CD14-positive monocyte (primary cell): ENCODE data around the gene ERCC6L2. TPM values are rescaled to one million over a fixed set of nuclear protein-coding genes. Genes with fewer than 3 reads are reported as not detected.

Experiments used
- DNase-seq, 3 donors: peaks; one replicate each; pipeline ENCODE4 v3.0.0-alpha.2; 2011 to 2022
- H2AFZ ChIP-seq: 2 replicates; pipeline ENCODE4 v1.6.0; 2012; ENCODE audit warnings: mild to moderate bottlenecking, low read depth, low read length, inconsistent platforms; ENCODE audit not compliant: insufficient read depth, poor library complexity, severe bottlenecking
- H3K27ac ChIP-seq, 2 donors: 1 replicate in 1 of 2; 2 replicates in 1 of 2; pipeline ENCODE4 v1.5.1; 2012 to 2013; ENCODE audit warnings: low read length in 2 of 2, control low read depth in 1 of 2, inconsistent platforms in 1 of 2, low read depth in 1 of 2, mild to moderate bottlenecking in 1 of 2
- H3K27me3 ChIP-seq, 2 donors: one replicate each; pipeline versions ENCODE4 v1.6.0 to v1.6.1; 2011 to 2013; ENCODE audit warnings: low read length in 2 of 2; ENCODE audit not compliant: control insufficient read depth in 2 of 2, insufficient read depth in 2 of 2
- H3K36me3 ChIP-seq, 2 donors: replicated peaks in 1 of 2; 1 replicate in 1 of 2; 2 replicates in 1 of 2; pipeline versions ENCODE4 v1.5.1 to v1.6.1; 2012 to 2013; ENCODE audit warnings: low read length in 2 of 2, control low read depth in 1 of 2, inconsistent platforms in 1 of 2, mild to moderate bottlenecking in 1 of 2; ENCODE audit not compliant: insufficient read depth in 2 of 2, control insufficient read depth in 1 of 2
- H3K4me1 ChIP-seq, 2 donors: 1 replicate in 1 of 2; 2 replicates in 1 of 2; pipeline versions ENCODE4 v1.5.1 to v1.6.1; 2012 to 2013; ENCODE audit warnings: low read length in 2 of 2, control low read depth in 1 of 2, inconsistent platforms in 1 of 2, mild to moderate bottlenecking in 1 of 2, moderate library complexity in 1 of 2; ENCODE audit not compliant: insufficient read depth in 2 of 2, control insufficient read depth in 1 of 2
- H3K4me2 ChIP-seq: replicated peaks from 2 replicates; pipeline ENCODE3; 2012; ENCODE audit warnings: low read length, moderate library complexity, mild to moderate bottlenecking; ENCODE audit not compliant: poor library complexity, severe bottlenecking; ENCODE audit errors: extremely low read depth
- H3K4me3 ChIP-seq, 3 experiments: fragments of 200-600 bp in 1 of 3; sonication (generic) in 1 of 3; replicated peaks in 1 of 3; 1 replicate in 2 of 3; 2 replicates in 1 of 3; pipeline ENCODE4 v1.5.1; 2011 to 2013; ENCODE audit warnings: low read length in 3 of 3, mild to moderate bottlenecking in 3 of 3, control low read depth in 2 of 3, low read depth in 2 of 3, inconsistent platforms in 1 of 3, moderate library complexity in 1 of 3
- H3K79me2 ChIP-seq: 2 replicates; pipeline ENCODE4 v1.6.0; 2012; ENCODE audit warnings: mild to moderate bottlenecking, control low read depth, inconsistent platforms, low read length, moderate library complexity; ENCODE audit not compliant: insufficient read depth
- H3K9ac ChIP-seq: 2 replicates; pipeline ENCODE4 v1.6.0; 2017; ENCODE audit warnings: low read length, mild to moderate bottlenecking; ENCODE audit not compliant: insufficient read depth, poor library complexity, severe bottlenecking
- H3K9me3 ChIP-seq, 2 donors: replicated peaks in 1 of 2; 1 replicate in 1 of 2; 2 replicates in 1 of 2; pipeline versions ENCODE4 v1.5.1 to v1.6.1; 2012 to 2013; ENCODE audit warnings: low read length in 2 of 2, control low read depth in 1 of 2; ENCODE audit not compliant: control insufficient read depth in 1 of 2, insufficient read depth in 1 of 2
- H4K20me1 ChIP-seq: 2 replicates; pipeline ENCODE4 v1.6.0; 2012; ENCODE audit warnings: mild to moderate bottlenecking, low read length, control low read depth, moderate library complexity; ENCODE audit not compliant: insufficient read depth
- H3K27ac Mint-ChIP-seq, 7 donors: one replicate each; pipeline ENCODE4 v1.8.0; 2020; ENCODE audit warnings: mild to moderate bottlenecking in 7 of 7, mixed read lengths in 7 of 7, moderate library complexity in 6 of 7, inconsistent platforms in 2 of 7
- H3K27me3 Mint-ChIP-seq, 3 donors: one replicate each; pipeline ENCODE4 v1.8.0; 2021 to 2022; ENCODE audit warnings: low read depth in 3 of 3, mild to moderate bottlenecking in 3 of 3, mixed read lengths in 3 of 3, moderate library complexity in 3 of 3, inconsistent platforms in 1 of 3
- H3K36me3 Mint-ChIP-seq, 2 donors: one replicate each; pipeline ENCODE4 v1.8.0; 2020; ENCODE audit warnings: mixed read lengths in 2 of 2, inconsistent platforms in 1 of 2, mild to moderate bottlenecking in 1 of 2
- H3K4me1 Mint-ChIP-seq: one replicate; pipeline ENCODE4 v1.8.0; 2020; ENCODE audit warnings: mild to moderate bottlenecking, mixed read lengths
- H3K4me3 Mint-ChIP-seq, 2 donors: one replicate each; pipeline ENCODE4 v1.8.0; 2020; ENCODE audit warnings: mild to moderate bottlenecking in 2 of 2, mixed read lengths in 2 of 2, moderate library complexity in 1 of 2
- H3K9me3 Mint-ChIP-seq, 7 donors: one replicate each; pipeline ENCODE4 v1.8.0; 2020 to 2022; ENCODE audit warnings: mixed read lengths in 7 of 7, mild to moderate bottlenecking in 6 of 7, moderate library complexity in 6 of 7, inconsistent platforms in 2 of 7
- WGBS: methylation state at CpG from one replicate; pipeline ENCODE4 v1.1.5; 2013; ENCODE audit warnings: missing lambda C conversion rate; ENCODE audit not compliant: insufficient coverage; 5-methylcytosine and 5-hydroxymethylcytosine counted together
- intact Hi-C, 2 donors: fragments of 100-400 bp; cut with micrococcal nuclease; formaldehyde crosslinking; loops; one replicate each; pipeline versions ENCODE4 v1.15.0 to v1.15.1; 2023
- polyA plus RNA-seq, 3 donors: library from polyadenylated mRNA; depleted of rRNA in 1 of 3; unstranded in 2 of 3; stranded (reverse) in 1 of 3; fragments of 300-500 nt in 2 of 3; fragments of >200 nt in 1 of 3; fragmentation: Illumina TruSeq in 2 of 3; gene quantifications; 1 replicate in 2 of 3; 2 replicates in 1 of 3; pipeline ENCODE4 v1.2.3, GENCODE V29; 2012 to 2021
- TF ChIP-seq, protein P1 (sequence below): fragments of 200-600 bp; IDR thresholded peaks from one replicate; pipeline ENCODE4 v1.8.0; 2022; ENCODE audit warnings: antibody characterized with exemption, mild to moderate bottlenecking

Gene ERCC6L2
- polyA plus RNA-seq, 3 donors: 7.1 to 18.9 (median 7.2) TPM

- no peak overlapping the region for H3K4me2 ChIP-seq
- H3K9me3 ChIP-seq: peaks cover 5 to 13% of the 10 kb centered on the region in 2 donors
- H3K4me3 ChIP-seq: no peak overlapping the region
- peaks cover 37 to 92% of the 10 kb centered on the region in 2 donors for H3K36me3 ChIP-seq
- TF ChIP-seq, protein P1, sequence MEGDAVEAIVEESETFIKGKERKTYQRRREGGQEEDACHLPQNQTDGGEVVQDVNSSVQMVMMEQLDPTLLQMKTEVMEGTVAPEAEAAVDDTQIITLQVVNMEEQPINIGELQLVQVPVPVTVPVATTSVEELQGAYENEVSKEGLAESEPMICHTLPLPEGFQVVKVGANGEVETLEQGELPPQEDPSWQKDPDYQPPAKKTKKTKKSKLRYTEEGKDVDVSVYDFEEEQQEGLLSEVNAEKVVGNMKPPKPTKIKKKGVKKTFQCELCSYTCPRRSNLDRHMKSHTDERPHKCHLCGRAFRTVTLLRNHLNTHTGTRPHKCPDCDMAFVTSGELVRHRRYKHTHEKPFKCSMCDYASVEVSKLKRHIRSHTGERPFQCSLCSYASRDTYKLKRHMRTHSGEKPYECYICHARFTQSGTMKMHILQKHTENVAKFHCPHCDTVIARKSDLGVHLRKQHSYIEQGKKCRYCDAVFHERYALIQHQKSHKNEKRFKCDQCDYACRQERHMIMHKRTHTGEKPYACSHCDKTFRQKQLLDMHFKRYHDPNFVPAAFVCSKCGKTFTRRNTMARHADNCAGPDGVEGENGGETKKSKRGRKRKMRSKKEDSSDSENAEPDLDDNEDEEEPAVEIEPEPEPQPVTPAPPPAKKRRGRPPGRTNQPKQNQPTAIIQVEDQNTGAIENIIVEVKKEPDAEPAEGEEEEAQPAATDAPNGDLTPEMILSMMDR: no peak
- no peaks in the 10 kb centered on the region for H4K20me1 ChIP-seq
- H3K27me3 ChIP-seq: no peaks in the 10 kb centered on the region
- no peaks in the 10 kb centered on the region for H3K4me1 Mint-ChIP-seq
- no peak overlapping the region for H3K4me3 Mint-ChIP-seq
- H3K9ac ChIP-seq: no peak overlapping the region
- H3K27me3 Mint-ChIP-seq: peaks cover 0 to 1% (median 0%) of the 10 kb centered on the region in 3 donors
- H2AFZ ChIP-seq: no peak overlapping the region
- H3K79me2 ChIP-seq: no peaks in the 10 kb centered on the region
- no CpG with 5 or more reads among the region's 3 CpGs for WGBS
- no peaks in the 10 kb centered on the region for H3K4me1 ChIP-seq
- DNase-seq: no peak
- no peak overlapping the region for H3K27ac ChIP-seq
- intact Hi-C loops: no loop called here
- no peak overlapping the region for H3K27ac Mint-ChIP-seq
- H3K36me3 Mint-ChIP-seq: peaks cover 75 to 83% of the 10 kb centered on the region in 2 donors
- H3K9me3 Mint-ChIP-seq: peaks cover 2 to 18% (median 17%) of the 10 kb centered on the region in 7 donors
These were observed 61.6 kb downstream of the ERCC6L2 start for GRCh38 chr9:95937131-95937530.

DNA sequence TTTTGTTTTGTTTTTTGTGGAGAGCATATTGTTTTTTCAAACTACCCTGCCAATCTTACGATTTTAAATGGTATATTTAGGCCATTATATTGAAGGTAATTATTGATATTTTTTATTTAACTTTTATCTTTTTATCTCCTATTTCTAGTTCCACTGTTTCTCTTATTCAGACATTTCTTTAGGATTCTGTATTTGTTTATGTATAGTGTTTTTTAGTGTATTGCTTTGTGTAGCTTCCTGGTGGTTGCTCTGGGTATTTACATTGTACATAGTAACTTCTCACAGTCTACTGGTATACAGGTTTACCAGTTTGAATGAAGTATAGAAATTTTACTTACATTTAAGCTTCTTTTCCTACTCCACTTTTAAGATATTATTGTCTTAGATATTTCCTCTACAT lies 63.2 kb downstream of the ERCC6L2 start:
- Histone ChIP-seq H2AFZ (no peak overlapping the region), H3K79me2 (no peaks in the 10 kb centered on the region), H3K27ac (no peak overlapping the region), H3K4me2 (no peak overlapping the region), H4K20me1 (no peaks in the 10 kb centered on the region), H3K36me3 (peaks cover 39 to 92% of the 10 kb centered on the region in 2 donors), H3K4me1 (no peaks in the 10 kb centered on the region), H3K9me3 (peaks cover 5 to 16% of the 10 kb centered on the region in 2 donors), H3K4me3 (no peak overlapping the region), H3K9ac (no peak overlapping the region), H3K27me3 (no peaks in the 10 kb centered on the region)
- Mint-ChIP-seq H3K36me3 (peaks cover 78 to 84% of the 10 kb centered on the region in 2 donors), H3K4me3 (no peak overlapping the region), H3K9me3 (peaks cover 7 to 32% (median 21%) of the 10 kb centered on the region in 7 donors), H3K27ac (no peak overlapping the region), H3K4me1 (no peaks in the 10 kb centered on the region), H3K27me3 (peaks cover 0 to 1% (median 0%) of the 10 kb centered on the region in 3 donors)
- WGBS: no CpG with 5 or more reads among the region's 1 CpG
- TF ChIP-seq, protein P1: no peak
- DNase-seq: no peak
- intact Hi-C loops: no loop called here
